ENCODE measurements around the gene PTPRN2.

GRCh38 chr7:157523371-157523765, 1064.3 kb downstream of the PTPRN2 start:
- TF ChIP-seq, protein P1, sequence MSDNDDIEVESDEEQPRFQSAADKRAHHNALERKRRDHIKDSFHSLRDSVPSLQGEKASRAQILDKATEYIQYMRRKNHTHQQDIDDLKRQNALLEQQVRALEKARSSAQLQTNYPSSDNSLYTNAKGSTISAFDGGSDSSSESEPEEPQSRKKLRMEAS (IDR thresholded peaks at IDR 0.05), result no peak
- TF ChIP-seq CHD2 (IDR thresholded peaks at IDR 0.05; ENCODE audit: low read depth, low read length) (no peak), HDAC6 (IDR thresholded peaks at IDR 0.05; ENCODE audit: low read depth, low read length) (no peak), TCF7L2 (IDR thresholded peaks at IDR 0.05; ENCODE audit: low read depth, low read length) (no peak), ZNF138 (CRISPR knock-in tag; IDR thresholded peaks at IDR 0.05; ENCODE audit: low read depth) (no peak), ASH2L (IDR thresholded peaks at IDR 0.05; ENCODE audit: insufficient read length, low read depth, low read length) (no peak), NFIC (IDR thresholded peaks at IDR 0.05; ENCODE audit: low read length) (no peak)
- TF ChIP-seq, protein P2, sequence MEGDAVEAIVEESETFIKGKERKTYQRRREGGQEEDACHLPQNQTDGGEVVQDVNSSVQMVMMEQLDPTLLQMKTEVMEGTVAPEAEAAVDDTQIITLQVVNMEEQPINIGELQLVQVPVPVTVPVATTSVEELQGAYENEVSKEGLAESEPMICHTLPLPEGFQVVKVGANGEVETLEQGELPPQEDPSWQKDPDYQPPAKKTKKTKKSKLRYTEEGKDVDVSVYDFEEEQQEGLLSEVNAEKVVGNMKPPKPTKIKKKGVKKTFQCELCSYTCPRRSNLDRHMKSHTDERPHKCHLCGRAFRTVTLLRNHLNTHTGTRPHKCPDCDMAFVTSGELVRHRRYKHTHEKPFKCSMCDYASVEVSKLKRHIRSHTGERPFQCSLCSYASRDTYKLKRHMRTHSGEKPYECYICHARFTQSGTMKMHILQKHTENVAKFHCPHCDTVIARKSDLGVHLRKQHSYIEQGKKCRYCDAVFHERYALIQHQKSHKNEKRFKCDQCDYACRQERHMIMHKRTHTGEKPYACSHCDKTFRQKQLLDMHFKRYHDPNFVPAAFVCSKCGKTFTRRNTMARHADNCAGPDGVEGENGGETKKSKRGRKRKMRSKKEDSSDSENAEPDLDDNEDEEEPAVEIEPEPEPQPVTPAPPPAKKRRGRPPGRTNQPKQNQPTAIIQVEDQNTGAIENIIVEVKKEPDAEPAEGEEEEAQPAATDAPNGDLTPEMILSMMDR (CRISPR knock-in tag; IDR thresholded peaks at IDR 0.05), result no peak
